Muscle layer of colon (tissue), 2 donors: ENCODE data around the gene RIMKLB.

Experiments used
- H3K27ac ChIP-seq: one replicate; pipeline ENCODE4 v1.7.0; 2013; ENCODE audit warnings: low read depth, mild to moderate bottlenecking, low read length, moderate library complexity
- H3K27me3 ChIP-seq, 2 donors: one replicate each; pipeline ENCODE4 v1.7.0; 2013; ENCODE audit warnings: low read length in 2 of 2, mild to moderate bottlenecking in 2 of 2; ENCODE audit not compliant: insufficient read depth in 2 of 2, control insufficient read depth in 1 of 2
- H3K36me3 ChIP-seq: one replicate; pipeline ENCODE4 v1.7.0; 2013; ENCODE audit warnings: mild to moderate bottlenecking, low read length; ENCODE audit not compliant: insufficient read depth
- H3K4me1 ChIP-seq: one replicate; pipeline ENCODE4 v1.7.0; 2013; ENCODE audit warnings: mild to moderate bottlenecking, low read length; ENCODE audit not compliant: insufficient read depth
- H3K4me3 ChIP-seq, 2 donors: one replicate each; pipeline ENCODE4 v1.7.0; 2013; ENCODE audit warnings: low read length in 2 of 2, low read depth in 1 of 2, mild to moderate bottlenecking in 1 of 2, moderate library complexity in 1 of 2
- H3K9ac ChIP-seq: one replicate; pipeline ENCODE4 v1.7.0; 2013; ENCODE audit warnings: low read length
- H3K9me3 ChIP-seq: one replicate; pipeline ENCODE4 v1.7.0; 2013; ENCODE audit warnings: mild to moderate bottlenecking, low read length
- donor health status: abdominal sarcoma.
- donor health status: Adenocarcinoma of cecum.

Gene RIMKLB

GRCh38 chr12:8695116-8695515, 2.7 kb upstream of the RIMKLB start:
- Histone ChIP-seq H3K9ac (no peak overlapping the region), H3K27ac (no peak overlapping the region), H3K27me3 (no peaks in the 10 kb centered on the region), H3K4me1 (peaks cover 37% of the 10 kb centered on the region), H3K9me3 (no peaks in the 10 kb centered on the region), H3K36me3 (no peaks in the 10 kb centered on the region), H3K4me3 (no peak overlapping the region)

- peak overlapping the region; percentile 79 for H3K9ac ChIP-seq
These were observed 1.2 kb upstream of the RIMKLB start for GRCh38 chr12:8696442-8697090.

GRCh38 chr12:8697120-8697475, 693 bp upstream of the RIMKLB start:
- H3K27ac ChIP-seq: peak overlapping the region; percentile 98
- no peaks in the 10 kb centered on the region for H3K36me3 ChIP-seq
- H3K9ac ChIP-seq: peak overlapping the region; percentile 79
- H3K4me3 ChIP-seq: peak overlapping the region; percentile 75 to 86
- no peaks in the 10 kb centered on the region for H3K27me3 ChIP-seq
- peaks cover 51% of the 10 kb centered on the region for H3K4me1 ChIP-seq
- no peaks in the 10 kb centered on the region for H3K9me3 ChIP-seq

More at GRCh38 chr12:8696442-8697090, 1.2 kb upstream of the RIMKLB start:
- H3K9me3 ChIP-seq: no peaks in the 10 kb centered on the region
- H3K4me3 ChIP-seq: peak overlapping the region; percentile 75 to 86
- H3K4me1 ChIP-seq: peaks cover 49% of the 10 kb centered on the region
- H3K27me3 ChIP-seq: no peaks in the 10 kb centered on the region
- peak overlapping the region; percentile 98 for H3K27ac ChIP-seq
- no peaks in the 10 kb centered on the region for H3K36me3 ChIP-seq

GRCh38 chr12:8698132-8698851, 501 bp downstream of the RIMKLB start:
- H3K4me1 ChIP-seq: peaks cover 49% of the 10 kb centered on the region
- no peaks in the 10 kb centered on the region for H3K27me3 ChIP-seq
- H3K9ac ChIP-seq: peak overlapping the region; percentile 53
- H3K4me3 ChIP-seq: peak overlapping the region; percentile 57 to 62
- no peaks in the 10 kb centered on the region for H3K9me3 ChIP-seq
- H3K27ac ChIP-seq: peak overlapping the region; percentile 84
- no peaks in the 10 kb centered on the region for H3K36me3 ChIP-seq

GRCh38 chr12:8698879-8699278, 1.1 kb downstream of the RIMKLB start:
- Histone ChIP-seq H3K4me1 (peaks cover 49% of the 10 kb centered on the region), H3K9me3 (no peaks in the 10 kb centered on the region), H3K9ac (peak overlapping the region; percentile 29), H3K36me3 (no peaks in the 10 kb centered on the region), H3K27ac (peak overlapping the region; percentile 16), H3K4me3 (peak overlapping the region; percentile 57 to 62), H3K27me3 (no peaks in the 10 kb centered on the region)

GRCh38 chr12:8699714-8700113, 1.9 kb downstream of the RIMKLB start:
- H3K4me1 ChIP-seq: peaks cover 49% of the 10 kb centered on the region
- no peaks in the 10 kb centered on the region for H3K36me3 ChIP-seq
- H3K9me3 ChIP-seq: no peaks in the 10 kb centered on the region
- H3K4me3 ChIP-seq: no peak overlapping the region
- H3K27ac ChIP-seq: no peak overlapping the region
- H3K27me3 ChIP-seq: no peaks in the 10 kb centered on the region
- H3K9ac ChIP-seq: peak overlapping the region; percentile 8

- H3K27me3 ChIP-seq: no peaks in the 10 kb centered on the region
- peaks cover 49% of the 10 kb centered on the region for H3K4me1 ChIP-seq
- H3K36me3 ChIP-seq: no peaks in the 10 kb centered on the region
- no peak overlapping the region for H3K27ac ChIP-seq
- no peak overlapping the region for H3K4me3 ChIP-seq
- no peaks in the 10 kb centered on the region for H3K9me3 ChIP-seq
- H3K9ac ChIP-seq: no peak overlapping the region
These were observed 3.4 kb downstream of the RIMKLB start for GRCh38 chr12:8701046-8701660.

- H3K9me3 ChIP-seq: no peaks in the 10 kb centered on the region
- H3K4me1 ChIP-seq: peaks cover 42% of the 10 kb centered on the region
- H3K27me3 ChIP-seq: no peaks in the 10 kb centered on the region
- no peak overlapping the region for H3K27ac ChIP-seq
- H3K36me3 ChIP-seq: no peaks in the 10 kb centered on the region
- no peak overlapping the region for H3K4me3 ChIP-seq
- H3K9ac ChIP-seq: no peak overlapping the region
These were observed 4.4 kb downstream of the RIMKLB start for GRCh38 chr12:8702159-8702558.

- peak overlapping the region; percentile 10 for H3K27ac ChIP-seq
- peak overlapping the region in 1 of 2 donors; percentile 50 for H3K4me3 ChIP-seq
- H3K9ac ChIP-seq: no peak overlapping the region
- H3K4me1 ChIP-seq: peaks cover 24% of the 10 kb centered on the region
- H3K27me3 ChIP-seq: no peaks in the 10 kb centered on the region
- H3K9me3 ChIP-seq: no peaks in the 10 kb centered on the region
- no peaks in the 10 kb centered on the region for H3K36me3 ChIP-seq
These were observed 11.5 kb downstream of the RIMKLB start for GRCh38 chr12:8709124-8709830.

- Histone ChIP-seq H3K27me3 (no peaks in the 10 kb centered on the region), H3K36me3 (peaks cover 8% of the 10 kb centered on the region), H3K4me3 (no peak overlapping the region), H3K9ac (no peak overlapping the region), H3K4me1 (peaks cover 24% of the 10 kb centered on the region), H3K9me3 (no peaks in the 10 kb centered on the region), H3K27ac (no peak overlapping the region)
These were observed 14.8 kb downstream of the RIMKLB start for GRCh38 chr12:8712572-8712971.

GRCh38 chr12:8722286-8722800, 24.6 kb downstream of the RIMKLB start:
- H3K4me1 ChIP-seq: no peaks in the 10 kb centered on the region
- H3K9me3 ChIP-seq: no peaks in the 10 kb centered on the region
- H3K9ac ChIP-seq: no peak overlapping the region
- H3K27me3 ChIP-seq: no peaks in the 10 kb centered on the region
- no peak overlapping the region for H3K27ac ChIP-seq
- peaks cover 4% of the 10 kb centered on the region for H3K36me3 ChIP-seq
- H3K4me3 ChIP-seq: no peak overlapping the region
